Parathyroid adenoma (tissue), 2 donors: Measurements from ENCODE around the gene GPR15LG.

ENCODE experiments used
- H2AFZ ChIP-seq: fragments of 300-600 bp; sonication (generic); one replicate; pipeline ENCODE4 v1.7.0; 2017; ENCODE audit warnings: antibody characterized with exemption, mild to moderate bottlenecking
- H3K27ac ChIP-seq: fragments of 300-600 bp; sonication (generic); one replicate; pipeline ENCODE4 v1.7.0; 2017
- H3K27me3 ChIP-seq: fragments of 300-600 bp; sonication (generic); one replicate; pipeline ENCODE4 v1.7.0; 2017; ENCODE audit warnings: low read length; ENCODE audit not compliant: control insufficient read depth, insufficient read depth
- H3K36me3 ChIP-seq: fragments of 300-600 bp; sonication (generic); one replicate; pipeline ENCODE4 v1.7.0; 2017; ENCODE audit warnings: low read length; ENCODE audit not compliant: control insufficient read depth, insufficient read depth
- H3K4me1 ChIP-seq: fragments of 300-600 bp; sonication (generic); one replicate; pipeline ENCODE4 v1.7.0; 2017; ENCODE audit warnings: control low read depth
- H3K4me2 ChIP-seq: fragments of 300-600 bp; sonication (generic); one replicate; pipeline ENCODE4 v1.7.0; 2017; ENCODE audit warnings: low read length
- H3K4me3 ChIP-seq: fragments of 300-600 bp; sonication (generic); one replicate; pipeline ENCODE4 v1.7.0; 2017; ENCODE audit warnings: low read depth, low read length
- H3K79me2 ChIP-seq: fragments of 300-600 bp; sonication (generic); one replicate; pipeline ENCODE4 v1.7.0; 2017; ENCODE audit warnings: control low read depth
- H3K9ac ChIP-seq: fragments of 300-600 bp; sonication (generic); one replicate; pipeline ENCODE4 v1.7.0; 2017; ENCODE audit warnings: mild to moderate bottlenecking
- H3K9me3 ChIP-seq: fragments of 300-600 bp; sonication (generic); one replicate; pipeline ENCODE4 v1.7.0; 2017; ENCODE audit warnings: low read length; ENCODE audit not compliant: control insufficient read depth
- CTCF ChIP-seq: fragments of 300-600 bp; sonication (generic); IDR thresholded peaks from one replicate; pipeline ENCODE4 v1.7.0; 2017; ENCODE audit warnings: antibody characterized with exemption, mild to moderate bottlenecking
- donor health status: primary hyperparathyroidism.

The GPR15LG gene

GRCh38 chr10:84196083-84196482 lies 22.5 kb downstream of the GPR15LG start:
- Histone ChIP-seq H3K9me3 (no peaks in the 10 kb centered on the region), H3K79me2 (no peaks in the 10 kb centered on the region), H3K4me1 (peaks cover 5% of the 10 kb centered on the region), H3K27ac (no peak overlapping the region), H2AFZ (no peak overlapping the region), H3K4me2 (peak overlapping the region; percentile 0), H3K36me3 (no peaks in the 10 kb centered on the region), H3K27me3 (no peaks in the 10 kb centered on the region), H3K9ac (no peak overlapping the region), H3K4me3 (no peak overlapping the region)
- no peak for TF ChIP-seq CTCF

- Histone ChIP-seq H3K36me3 (no peaks in the 10 kb centered on the region), H3K9ac (no peak overlapping the region), H3K9me3 (no peaks in the 10 kb centered on the region), H3K4me3 (no peak overlapping the region), H3K4me2 (no peak overlapping the region), H3K79me2 (no peaks in the 10 kb centered on the region), H3K27me3 (no peaks in the 10 kb centered on the region), H3K4me1 (peaks cover 5% of the 10 kb centered on the region), H3K27ac (no peak overlapping the region), H2AFZ (no peak overlapping the region)
- TF ChIP-seq CTCF = no peak
These were observed 23.3 kb downstream of the GPR15LG start for GRCh38 chr10:84196941-84197340.

- Histone ChIP-seq H3K79me2 (no peaks in the 10 kb centered on the region), H3K9me3 (no peaks in the 10 kb centered on the region), H3K27ac (no peak overlapping the region), H3K27me3 (no peaks in the 10 kb centered on the region), H3K9ac (no peak overlapping the region), H3K36me3 (no peaks in the 10 kb centered on the region), H3K4me1 (peaks cover 5% of the 10 kb centered on the region), H3K4me3 (no peak overlapping the region), H2AFZ (no peak overlapping the region), H3K4me2 (no peak overlapping the region)
- TF ChIP-seq CTCF = no peak
These were observed 24.0 kb downstream of the GPR15LG start for GRCh38 chr10:84197643-84198042.

DNA sequence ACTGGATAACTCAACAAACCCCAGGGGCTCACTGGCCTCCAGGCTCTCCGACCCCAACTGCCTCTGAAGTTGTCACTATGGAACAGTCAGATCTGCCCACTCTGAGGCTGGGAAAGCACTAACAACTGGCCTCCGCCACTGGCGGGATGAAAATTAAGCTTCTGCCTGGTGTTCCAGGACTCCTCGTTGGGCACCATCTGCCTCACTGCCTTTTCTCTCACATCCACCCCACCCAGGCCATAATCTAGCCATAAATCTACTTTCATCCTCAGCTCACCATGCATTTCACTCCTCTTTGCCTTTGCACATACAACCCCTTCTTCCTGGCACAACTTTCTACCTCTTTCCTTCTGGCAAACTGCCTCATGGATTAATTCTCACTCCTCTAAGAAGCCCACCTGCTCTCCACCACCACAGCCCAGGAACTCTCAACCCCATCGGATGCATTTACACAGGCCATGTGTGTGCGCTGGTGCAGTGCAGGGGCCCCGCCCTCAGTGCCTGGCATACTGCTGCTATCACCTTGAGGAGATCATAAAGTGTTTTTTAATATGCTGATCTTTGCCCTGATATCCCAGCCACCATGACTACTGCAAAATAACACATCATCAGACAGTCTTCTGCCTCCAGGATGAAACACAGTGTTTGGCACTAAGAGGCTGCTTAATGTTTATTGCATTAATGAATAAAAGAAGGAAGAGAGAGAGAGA lies 24.8 kb downstream of the GPR15LG start:
- Histone ChIP-seq H3K9me3 (no peaks in the 10 kb centered on the region), H3K27ac (no peak overlapping the region), H3K9ac (no peak overlapping the region), H3K4me2 (no peak overlapping the region), H2AFZ (no peak overlapping the region), H3K36me3 (no peaks in the 10 kb centered on the region), H3K4me1 (peaks cover 5% of the 10 kb centered on the region), H3K27me3 (no peaks in the 10 kb centered on the region), H3K4me3 (no peak overlapping the region), H3K79me2 (no peaks in the 10 kb centered on the region)
- TF ChIP-seq CTCF = no peak
